Measurements from ENCODE around the gene TMX4.

The TMX4 gene

DNA sequence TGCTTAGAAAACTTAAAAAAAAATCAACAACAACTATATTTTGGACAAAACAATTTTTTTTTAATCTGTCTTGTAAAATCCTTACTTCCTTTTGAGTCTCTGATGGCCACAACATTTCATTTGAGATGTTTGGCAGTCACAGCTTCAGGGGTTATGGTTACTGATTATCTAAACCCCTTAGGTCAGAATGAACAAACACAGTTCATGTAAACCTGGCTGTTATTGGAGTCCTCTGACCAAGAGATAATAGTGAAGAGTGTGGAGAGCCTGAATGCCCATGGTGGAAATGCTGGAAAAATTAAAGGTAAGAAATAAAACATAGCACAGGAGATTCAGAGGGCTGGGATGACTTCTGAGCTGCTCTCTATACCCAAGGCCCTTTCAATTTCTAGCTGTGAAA lies 38.2 kb downstream of the TMX4 start:
- no peaks in the 10 kb centered on the region for H3K9me3 ChIP-seq (ENCODE audit: control insufficient read depth, insufficient read depth, low read depth, low read length)
- H3K36me3 ChIP-seq (ENCODE audit: control insufficient read depth in 2 of 2, insufficient read depth in 1 of 2, low read length in 2 of 2) = peaks cover 0 to 30% of the 10 kb centered on the region in 2 experiments; a peak in 2 of 3 replicates
- no peaks in the 10 kb centered on the region for H3K4me1 ChIP-seq (ENCODE audit: control insufficient read depth, insufficient read depth, low read length)
- POLR2A ChIA-PET = no interaction called here
- CTCF ChIA-PET = interaction anchor here (0.6 to 2.4 kb wide), 3 partner anchors 26 to 740 kb away, joined by 3 to 9 read pairs (median 3); no protein-coding TSS in a partner anchor
- no peak overlapping the region for H3K27ac ChIP-seq (ENCODE audit: extremely low read depth, low read depth, low read length)
- TF ChIP-seq PRDM10 (tag by site-specific recombination; IDR thresholded peaks at IDR 0.05) (no peak), ZNF121 (tag by site-specific recombination; IDR thresholded peaks at IDR 0.05) (no peak), ZBTB26 (tag by site-specific recombination; optimal IDR thresholded peaks at IDR 0.05) (no peak), ZNF10 (tag by site-specific recombination; IDR thresholded peaks at IDR 0.05) (no peak), KLF1 (tag by site-specific recombination; IDR thresholded peaks at IDR 0.05) (no peak), ZNF654 (tag by site-specific recombination; IDR thresholded peaks at IDR 0.05; ENCODE audit: low read depth) (no peak), AEBP2 (tag by site-specific recombination; IDR thresholded peaks at IDR 0.05; ENCODE audit: borderline replicate concordance) (no peak)
- TF ChIP-seq, protein P1, sequence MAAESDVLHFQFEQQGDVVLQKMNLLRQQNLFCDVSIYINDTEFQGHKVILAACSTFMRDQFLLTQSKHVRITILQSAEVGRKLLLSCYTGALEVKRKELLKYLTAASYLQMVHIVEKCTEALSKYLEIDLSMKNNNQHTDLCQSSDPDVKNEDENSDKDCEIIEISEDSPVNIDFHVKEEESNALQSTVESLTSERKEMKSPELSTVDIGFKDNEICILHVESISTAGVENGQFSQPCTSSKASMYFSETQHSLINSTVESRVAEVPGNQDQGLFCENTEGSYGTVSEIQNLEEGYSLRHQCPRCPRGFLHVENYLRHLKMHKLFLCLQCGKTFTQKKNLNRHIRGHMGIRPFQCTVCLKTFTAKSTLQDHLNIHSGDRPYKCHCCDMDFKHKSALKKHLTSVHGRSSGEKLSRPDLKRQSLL (tag by site-specific recombination; IDR thresholded peaks at IDR 0.05) = no peak
- TF ChIP-seq, protein P2, sequence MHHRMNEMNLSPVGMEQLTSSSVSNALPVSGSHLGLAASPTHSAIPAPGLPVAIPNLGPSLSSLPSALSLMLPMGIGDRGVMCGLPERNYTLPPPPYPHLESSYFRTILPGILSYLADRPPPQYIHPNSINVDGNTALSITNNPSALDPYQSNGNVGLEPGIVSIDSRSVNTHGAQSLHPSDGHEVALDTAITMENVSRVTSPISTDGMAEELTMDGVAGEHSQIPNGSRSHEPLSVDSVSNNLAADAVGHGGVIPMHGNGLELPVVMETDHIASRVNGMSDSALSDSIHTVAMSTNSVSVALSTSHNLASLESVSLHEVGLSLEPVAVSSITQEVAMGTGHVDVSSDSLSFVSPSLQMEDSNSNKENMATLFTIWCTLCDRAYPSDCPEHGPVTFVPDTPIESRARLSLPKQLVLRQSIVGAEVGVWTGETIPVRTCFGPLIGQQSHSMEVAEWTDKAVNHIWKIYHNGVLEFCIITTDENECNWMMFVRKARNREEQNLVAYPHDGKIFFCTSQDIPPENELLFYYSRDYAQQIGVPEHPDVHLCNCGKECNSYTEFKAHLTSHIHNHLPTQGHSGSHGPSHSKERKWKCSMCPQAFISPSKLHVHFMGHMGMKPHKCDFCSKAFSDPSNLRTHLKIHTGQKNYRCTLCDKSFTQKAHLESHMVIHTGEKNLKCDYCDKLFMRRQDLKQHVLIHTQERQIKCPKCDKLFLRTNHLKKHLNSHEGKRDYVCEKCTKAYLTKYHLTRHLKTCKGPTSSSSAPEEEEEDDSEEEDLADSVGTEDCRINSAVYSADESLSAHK (tag by site-specific recombination; IDR thresholded peaks at IDR 0.05) = no peak
- H3K4me3 ChIP-seq (ENCODE audit: low read depth, low read length) = no peak overlapping the region

- ChIA-PET POLR2A (no interaction called here), CTCF (interaction anchor here (0.8 to 1.5 kb wide), 8 partner anchors 9 to 743 kb away, joined by 3 to 9 read pairs (median 4); no protein-coding TSS in a partner anchor)
- TF ChIP-seq SP2 (tag by site-specific recombination; IDR thresholded peaks at IDR 0.05) = no peak
- TF ChIP-seq ZNF549 (tag by site-specific recombination; IDR thresholded peaks at IDR 0.05) = no peak
- TF ChIP-seq ZFP69B (tag by site-specific recombination; IDR thresholded peaks at IDR 0.05) = no peak
- no peak for TF ChIP-seq ZNF830 (tag by site-specific recombination; IDR thresholded peaks at IDR 0.05; ENCODE audit: low read depth)
- 0 out of 2 replicates have a peak, but pooled peaks have one; percentile 16 for TF ChIP-seq ZNF654 (tag by site-specific recombination; IDR thresholded peaks at IDR 0.05; ENCODE audit: low read depth)
- TF ChIP-seq ZNF311 (tag by site-specific recombination; IDR thresholded peaks at IDR 0.05; ENCODE audit: borderline replicate concordance) = no peak
These were observed 39.1 kb downstream of the TMX4 start for GRCh38 chr20:7980332-7981046.

More at GRCh38 chr20:7980332-7981046, 39.1 kb downstream of the TMX4 start:
- H3K27ac ChIP-seq (ENCODE audit: extremely low read depth, low read depth, low read length) = no peak overlapping the region
- H3K4me3 ChIP-seq (ENCODE audit: low read depth, low read length) = no peak overlapping the region
- no peaks in the 10 kb centered on the region for H3K9me3 ChIP-seq (ENCODE audit: control insufficient read depth, insufficient read depth, low read depth, low read length)
- H3K4me1 ChIP-seq (ENCODE audit: control insufficient read depth, insufficient read depth, low read length) = no peaks in the 10 kb centered on the region
- H3K36me3 ChIP-seq (ENCODE audit: control insufficient read depth in 2 of 2, insufficient read depth in 1 of 2, low read length in 2 of 2) = peaks cover 0 to 26% of the 10 kb centered on the region in 2 experiments; a peak in 2 of 3 replicates

Measured in HEK293 (cell line).